ENCODE measurements around the gene MRPL19. TPM values are rescaled to one million over a fixed set of nuclear protein-coding genes. Genes with fewer than 3 reads are reported as not detected.
A peak's percentile ranks its signal among the peaks of the same experiment; 100 is the strongest.
"Not testable (repeated sequence)": the region's sequence is repeated elsewhere in the genome, so short reads cannot be mapped to it uniquely, and the experiment has no call there.

MRPL19 gene
- total RNA-seq, 2 experiments from 2014 or later = 70.3 to 71.7 TPM

GRCh38 chr2:75679556-75679955 is 33.0 kb downstream of the MRPL19 start:
- peaks cover 6% of the 10 kb centered on the region for H3K4me1 Mint-ChIP-seq (ENCODE audit: low read depth)
- DNase-seq = no peak
- H3K9me3 Mint-ChIP-seq = no peaks in the 10 kb centered on the region
- no peaks in the 10 kb centered on the region for H3K27me3 Mint-ChIP-seq (ENCODE audit: low read depth)
- H3K4me3 Mint-ChIP-seq = no peak overlapping the region
- peaks cover 36% of the 10 kb centered on the region for H3K36me3 Mint-ChIP-seq (ENCODE audit: low read depth)
- CTCF ChIA-PET = interaction anchor here (0.6 to 2.4 kb wide), 2 partner anchors 39 to 45 kb away, joined by 3 to 10 read pairs; no protein-coding TSS in a partner anchor
- intact Hi-C loops (cut with micrococcal nuclease) = no loop called here
- H3K27ac Mint-ChIP-seq = no peak overlapping the region

GRCh38 chr2:75680402-75680801 is 33.8 kb downstream of the MRPL19 start:
- no peak overlapping the region for H3K27ac Mint-ChIP-seq
- peaks cover 43% of the 10 kb centered on the region for H3K36me3 Mint-ChIP-seq (ENCODE audit: low read depth)
- no peaks in the 10 kb centered on the region for H3K9me3 Mint-ChIP-seq
- intact Hi-C loops (cut with micrococcal nuclease) = loop anchor here (2.0 kb wide), 1 partner anchor 14 kb away; no protein-coding TSS in a partner anchor
- H3K4me1 Mint-ChIP-seq (ENCODE audit: low read depth) = peaks cover 6% of the 10 kb centered on the region
- H3K4me3 Mint-ChIP-seq = no peak overlapping the region
- no peak for DNase-seq
- CTCF ChIA-PET = interaction anchor here (0.7 to 2.5 kb wide), 2 partner anchors 40 to 965 kb away, joined by 3 to 5 read pairs; no protein-coding TSS in a partner anchor
- H3K27me3 Mint-ChIP-seq (ENCODE audit: low read depth) = no peaks in the 10 kb centered on the region

GRCh38 chr2:75683430-75683829 is 36.8 kb downstream of the MRPL19 start:
- H3K27me3 Mint-ChIP-seq (ENCODE audit: low read depth); DNase-seq; H3K4me1 Mint-ChIP-seq (ENCODE audit: low read depth); H3K27ac Mint-ChIP-seq; H3K4me3 Mint-ChIP-seq; intact Hi-C loops (cut with micrococcal nuclease); H3K9me3 Mint-ChIP-seq; CTCF ChIA-PET: not testable (repeated sequence)
- peaks cover 45% of the 10 kb centered on the region for H3K36me3 Mint-ChIP-seq (ENCODE audit: low read depth)

GRCh38 chr2:75688196-75688595 is 41.6 kb downstream of the MRPL19 start:
- intact Hi-C loops (cut with micrococcal nuclease) = no loop called here
- H3K4me3 Mint-ChIP-seq = no peak overlapping the region
- no peak overlapping the region for H3K27ac Mint-ChIP-seq
- H3K4me1 Mint-ChIP-seq (ENCODE audit: low read depth) = peaks cover 2% of the 10 kb centered on the region
- H3K36me3 Mint-ChIP-seq (ENCODE audit: low read depth) = peaks cover 49% of the 10 kb centered on the region
- CTCF ChIA-PET = interaction anchor here (0.8 to 2.5 kb wide), 2 partner anchors 11 to 17 kb away, joined by 3 to 12 read pairs; no protein-coding TSS in a partner anchor
- no peaks in the 10 kb centered on the region for H3K9me3 Mint-ChIP-seq
- DNase-seq = no peak
- no peaks in the 10 kb centered on the region for H3K27me3 Mint-ChIP-seq (ENCODE audit: low read depth)

DNA sequence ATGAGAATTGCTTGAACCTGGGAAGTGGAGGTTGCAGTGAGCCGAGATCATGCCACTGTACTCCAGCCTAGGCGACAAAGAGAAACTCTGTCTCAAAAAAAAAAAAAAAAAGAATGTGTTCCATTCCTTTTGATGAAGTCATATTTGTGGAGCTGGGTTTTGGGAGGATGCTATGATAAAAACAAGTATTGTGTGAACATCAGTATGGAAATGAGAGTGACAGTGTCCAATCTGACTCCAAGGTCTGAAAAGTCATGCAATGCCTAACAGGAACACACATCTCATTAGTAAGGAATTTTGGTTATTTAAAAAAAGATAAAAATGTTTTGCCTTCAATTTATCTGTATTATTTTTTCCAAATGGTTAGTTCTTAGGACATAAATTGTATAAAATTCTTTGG is 52.3 kb downstream of the MRPL19 start:
- no peak for DNase-seq
- H3K4me1 Mint-ChIP-seq (ENCODE audit: low read depth) = peaks cover 4% of the 10 kb centered on the region
- H3K27me3 Mint-ChIP-seq (ENCODE audit: low read depth) = no peaks in the 10 kb centered on the region
- H3K4me3 Mint-ChIP-seq = no peak overlapping the region
- H3K36me3 Mint-ChIP-seq (ENCODE audit: low read depth) = peaks cover 52% of the 10 kb centered on the region
- no peaks in the 10 kb centered on the region for H3K9me3 Mint-ChIP-seq
- no peak overlapping the region for H3K27ac Mint-ChIP-seq
- intact Hi-C loops (cut with micrococcal nuclease) = no loop called here
- CTCF ChIA-PET = no interaction called here

- H3K9me3 Mint-ChIP-seq = no peaks in the 10 kb centered on the region
- no peaks in the 10 kb centered on the region for H3K27me3 Mint-ChIP-seq (ENCODE audit: low read depth)
- no peak for DNase-seq
- H3K4me1 Mint-ChIP-seq (ENCODE audit: low read depth) = peaks cover 16% of the 10 kb centered on the region
- H3K36me3 Mint-ChIP-seq (ENCODE audit: low read depth) = peaks cover 63% of the 10 kb centered on the region
- H3K4me3 Mint-ChIP-seq = no peak overlapping the region
- no peak overlapping the region for H3K27ac Mint-ChIP-seq
- CTCF ChIA-PET = no interaction called here
- intact Hi-C loops (cut with micrococcal nuclease) = no loop called here
These were observed 56.0 kb downstream of the MRPL19 start for GRCh38 chr2:75702593-75702992.

GRCh38 chr2:75703589-75704287 is 57.2 kb downstream of the MRPL19 start:
- no peaks in the 10 kb centered on the region for H3K27me3 Mint-ChIP-seq (ENCODE audit: low read depth)
- H3K27ac Mint-ChIP-seq = no peak overlapping the region

GRCh38 chr2:75705921-75706320 is 59.3 kb downstream of the MRPL19 start:
- no peak for DNase-seq
- H3K27ac Mint-ChIP-seq = no peak overlapping the region
- H3K4me3 Mint-ChIP-seq = no peak overlapping the region
- H3K36me3 Mint-ChIP-seq (ENCODE audit: low read depth) = peaks cover 40% of the 10 kb centered on the region
- H3K4me1 Mint-ChIP-seq (ENCODE audit: low read depth) = peaks cover 28% of the 10 kb centered on the region
- no peaks in the 10 kb centered on the region for H3K9me3 Mint-ChIP-seq
- CTCF ChIA-PET = interaction anchor here (0.6 kb wide), 1 partner anchor 66 kb away, joined by 3 read pairs; no protein-coding TSS in a partner anchor
- intact Hi-C loops (cut with micrococcal nuclease) = no loop called here
- no peaks in the 10 kb centered on the region for H3K27me3 Mint-ChIP-seq (ENCODE audit: low read depth)

More at GRCh38 chr2:75703589-75704287, 57.2 kb downstream of the MRPL19 start:
- H3K9me3 Mint-ChIP-seq = no peaks in the 10 kb centered on the region
- peaks cover 56% of the 10 kb centered on the region for H3K36me3 Mint-ChIP-seq (ENCODE audit: low read depth)
- H3K4me3 Mint-ChIP-seq = no peak overlapping the region
- CTCF ChIA-PET = no interaction called here
- peaks cover 24% of the 10 kb centered on the region for H3K4me1 Mint-ChIP-seq (ENCODE audit: low read depth)
- intact Hi-C loops (cut with micrococcal nuclease) = no loop called here
- no peak for DNase-seq

DNA sequence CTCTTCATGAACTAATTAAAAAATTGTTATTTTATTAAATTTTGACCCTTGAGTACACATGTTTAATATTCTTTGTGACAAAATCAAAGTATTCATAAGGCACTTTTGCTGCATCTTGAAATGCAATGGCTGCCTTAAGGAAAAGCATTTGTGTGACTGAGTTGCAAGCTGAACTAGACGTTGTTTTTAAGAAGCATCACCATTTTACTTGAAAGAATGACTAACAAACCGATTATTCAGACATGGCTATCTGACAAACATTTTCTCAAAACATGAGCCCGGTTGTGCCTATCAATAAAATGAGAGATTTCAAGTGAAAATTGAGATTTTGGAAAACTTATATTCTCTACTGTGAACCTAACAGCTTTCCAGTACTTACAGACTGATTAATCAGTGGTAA is 61.3 kb downstream of the MRPL19 start:
- peaks cover 29% of the 10 kb centered on the region for H3K4me1 Mint-ChIP-seq (ENCODE audit: low read depth)
- peak overlapping the region; percentile 51 for H3K4me3 Mint-ChIP-seq
- peaks cover 29% of the 10 kb centered on the region for H3K36me3 Mint-ChIP-seq (ENCODE audit: low read depth)
- intact Hi-C loops (cut with micrococcal nuclease) = no loop called here
- CTCF ChIA-PET = interaction anchor here (0.6 to 0.9 kb wide), 2 partner anchors 10 to 44 kb away, joined by 3 read pairs; no protein-coding TSS in a partner anchor
- no peak overlapping the region for H3K27ac Mint-ChIP-seq
- no peak for DNase-seq
- no peaks in the 10 kb centered on the region for H3K9me3 Mint-ChIP-seq
- H3K27me3 Mint-ChIP-seq (ENCODE audit: low read depth) = no peaks in the 10 kb centered on the region

- H3K9me3 Mint-ChIP-seq = no peaks in the 10 kb centered on the region
- no peak for DNase-seq
- CTCF ChIA-PET = interaction anchor here (1.5 kb wide), 1 partner anchor 68 kb away, joined by 4 read pairs; no protein-coding TSS in a partner anchor
- H3K27me3 Mint-ChIP-seq (ENCODE audit: low read depth) = no peaks in the 10 kb centered on the region
- H3K4me3 Mint-ChIP-seq = peak overlapping the region; percentile 72
- peaks cover 29% of the 10 kb centered on the region for H3K4me1 Mint-ChIP-seq (ENCODE audit: low read depth)
- H3K27ac Mint-ChIP-seq = peak overlapping the region; percentile 7
- intact Hi-C loops (cut with micrococcal nuclease) = no loop called here
- peaks cover 22% of the 10 kb centered on the region for H3K36me3 Mint-ChIP-seq (ENCODE audit: low read depth)
These were observed 62.7 kb downstream of the MRPL19 start for GRCh38 chr2:75709297-75709696.

GRCh38 chr2:75710220-75710576 is 63.6 kb downstream of the MRPL19 start:
- peak overlapping the region; percentile 97 for H3K27ac Mint-ChIP-seq
- intact Hi-C loops (cut with micrococcal nuclease) = loop anchor here (1.0 to 5.0 kb wide), 5 partner anchors 33 to 865 kb away; partner anchors contain the start of genes MRPL19 and POLE4
- peaks cover 29% of the 10 kb centered on the region for H3K4me1 Mint-ChIP-seq (ENCODE audit: low read depth)
- H3K36me3 Mint-ChIP-seq (ENCODE audit: low read depth) = peaks cover 13% of the 10 kb centered on the region
- no peaks in the 10 kb centered on the region for H3K27me3 Mint-ChIP-seq (ENCODE audit: low read depth)
- H3K9me3 Mint-ChIP-seq = no peaks in the 10 kb centered on the region
- CTCF ChIA-PET = interaction anchor here (1.5 kb wide), 1 partner anchor 69 kb away, joined by 4 read pairs; no protein-coding TSS in a partner anchor
- no peak for DNase-seq
- peak overlapping the region; percentile 91 for H3K4me3 Mint-ChIP-seq

DNA sequence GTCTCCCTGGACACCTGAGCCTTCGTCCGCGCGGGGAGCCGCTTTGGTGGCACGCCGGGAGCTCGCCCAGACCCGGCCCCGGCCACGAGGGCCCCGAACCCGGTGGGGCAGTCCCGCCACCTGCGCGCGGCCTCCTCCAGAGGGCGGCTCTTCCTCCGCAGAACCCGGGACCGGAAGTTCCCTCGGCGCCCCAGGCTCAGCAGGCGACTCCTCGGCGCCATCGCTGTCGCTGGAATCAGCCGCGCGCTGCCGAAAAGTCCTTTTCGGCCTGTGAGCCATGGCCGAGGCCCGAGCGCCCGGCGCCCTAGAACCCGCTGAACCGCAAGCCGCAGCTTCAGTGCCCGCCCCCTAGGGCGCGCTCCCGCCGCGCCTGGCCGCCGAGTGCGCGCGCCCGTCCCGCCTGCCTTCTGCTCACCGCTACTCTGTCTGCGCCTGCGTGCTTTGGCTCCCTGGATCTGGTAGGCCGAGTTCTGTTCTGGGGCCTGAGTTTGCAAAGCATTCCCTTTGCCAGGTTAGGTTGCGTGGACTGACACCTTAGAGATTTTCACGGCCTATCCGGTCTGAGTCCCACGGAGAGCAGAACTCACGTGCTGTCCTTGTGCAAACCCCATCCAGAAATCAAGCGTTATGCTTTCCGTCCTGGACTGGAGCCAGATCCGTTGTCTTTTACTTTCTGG is 64.1 kb downstream of the MRPL19 start, which contains the start of gene GCFC2:
Gene GCFC2, minus strand, starts transcription at position 339 of the 677 bp plus-strand sequence. Its CDS starts 60 bp downstream, at position 279.
- CTCF ChIA-PET = interaction anchor here (0.7 to 1.5 kb wide), 3 partner anchors 19 to 70 kb away, joined by 3 to 4 read pairs (median 3); no protein-coding TSS in a partner anchor
- Mint-ChIP-seq H3K4me3 (peak within 1 kb of the TSS; percentile 91), H3K27me3 (ENCODE audit: low read depth) (no peaks in the 10 kb centered on the region), H3K9me3 (no peaks in the 10 kb centered on the region), H3K27ac (peak within 1 kb of the TSS; percentile 97), H3K4me1 (ENCODE audit: low read depth) (peaks cover 28% of the 10 kb centered on the region), H3K36me3 (ENCODE audit: low read depth) (peaks cover 11% of the 10 kb centered on the region)
- DNase-seq = peak; percentile 87
- intact Hi-C loops (cut with micrococcal nuclease) = loop anchor here (1.0 to 5.0 kb wide), 5 partner anchors 34 to 866 kb away; partner anchors contain the start of genes MRPL19 and POLE4
